Measurements from ENCODE around the gene LRP4. TPM values are rescaled to one million over a fixed set of nuclear protein-coding genes. Genes with fewer than 3 reads are reported as not detected.

LRP4 gene
- polyA plus RNA-seq, 1 donor from 2014 or later, result not detected

DNA sequence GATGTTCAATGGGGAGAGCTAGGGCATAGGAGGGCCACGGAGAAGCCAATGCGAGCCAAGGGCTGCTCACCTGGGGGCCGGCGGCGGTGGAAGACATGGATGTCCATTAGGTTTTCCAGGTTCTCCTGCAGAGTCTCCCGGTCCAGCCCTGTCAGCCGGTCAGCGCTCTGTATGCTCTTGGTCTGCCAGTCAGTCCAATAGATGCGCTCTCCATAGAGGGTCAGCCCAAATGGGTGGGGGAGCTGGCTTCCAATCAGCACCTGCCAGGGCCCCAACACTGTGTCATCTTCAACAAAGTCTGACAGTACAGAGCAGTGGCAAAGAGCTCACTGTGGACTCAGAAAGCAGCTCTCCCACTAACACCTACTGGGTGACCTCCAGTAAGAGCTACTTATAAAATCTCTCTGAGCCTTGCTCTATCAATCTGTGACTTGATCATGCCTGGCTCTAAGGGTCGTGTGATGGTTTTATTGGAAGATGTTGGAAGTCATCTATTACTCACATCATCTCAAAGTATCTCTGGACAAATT is 39.2 kb downstream of the LRP4 start:
- H3K9me2 ChIP-seq (ENCODE audit: insufficient read depth, low read length), result no peaks in the 10 kb centered on the region
- no peak overlapping the region for H2AFZ ChIP-seq (ENCODE audit: low read depth, low read length)
- H4K20me1 ChIP-seq (ENCODE audit: insufficient read depth), result no peaks in the 10 kb centered on the region
- H3F3A ChIP-seq (ENCODE audit: insufficient read depth, low read length, poor library complexity, severe bottlenecking), result no peaks in the 10 kb centered on the region
- no peak overlapping the region for H3K9ac ChIP-seq (ENCODE audit: low read length)
- no peak overlapping the region for H3K4me2 ChIP-seq (ENCODE audit: low read length)
- no peaks in the 10 kb centered on the region for H3K36me3 ChIP-seq (ENCODE audit: insufficient read depth, low read length)
- no peaks in the 10 kb centered on the region for H3K79me2 ChIP-seq (replicated peaks; ENCODE audit: insufficient read depth, low read length)
- H3K4me3 ChIP-seq (ENCODE audit: low read length), result no peak overlapping the region
- H3K27ac ChIP-seq (ENCODE audit: low read length), result no peak overlapping the region
- no peaks in the 10 kb centered on the region for H3K9me3 ChIP-seq (ENCODE audit: low read length)
- no peaks in the 10 kb centered on the region for H3K27me3 ChIP-seq (ENCODE audit: insufficient read depth, low read depth, low read length)
- TF ChIP-seq MXI1 (conservative IDR thresholded peaks at IDR 0.05; ENCODE audit: poor library complexity, severe bottlenecking) (no peak), RAD21 (conservative IDR thresholded peaks at IDR 0.05) (no peak), EZH2 (IDR thresholded peaks at IDR 0.05; ENCODE audit: borderline replicate concordance, insufficient read depth, low read length, poor library complexity, severe bottlenecking) (no peak), POLR2AphosphoS5 (IDR thresholded peaks at IDR 0.05) (no peak), EP300 (conservative IDR thresholded peaks at IDR 0.05; ENCODE audit: poor library complexity, severe bottlenecking) (no peak), TAF1 (IDR thresholded peaks at IDR 0.05; ENCODE audit: low read depth) (no peak), SMC3 (conservative IDR thresholded peaks at IDR 0.05; ENCODE audit: poor library complexity) (no peak)
- TF ChIP-seq, protein P1, sequence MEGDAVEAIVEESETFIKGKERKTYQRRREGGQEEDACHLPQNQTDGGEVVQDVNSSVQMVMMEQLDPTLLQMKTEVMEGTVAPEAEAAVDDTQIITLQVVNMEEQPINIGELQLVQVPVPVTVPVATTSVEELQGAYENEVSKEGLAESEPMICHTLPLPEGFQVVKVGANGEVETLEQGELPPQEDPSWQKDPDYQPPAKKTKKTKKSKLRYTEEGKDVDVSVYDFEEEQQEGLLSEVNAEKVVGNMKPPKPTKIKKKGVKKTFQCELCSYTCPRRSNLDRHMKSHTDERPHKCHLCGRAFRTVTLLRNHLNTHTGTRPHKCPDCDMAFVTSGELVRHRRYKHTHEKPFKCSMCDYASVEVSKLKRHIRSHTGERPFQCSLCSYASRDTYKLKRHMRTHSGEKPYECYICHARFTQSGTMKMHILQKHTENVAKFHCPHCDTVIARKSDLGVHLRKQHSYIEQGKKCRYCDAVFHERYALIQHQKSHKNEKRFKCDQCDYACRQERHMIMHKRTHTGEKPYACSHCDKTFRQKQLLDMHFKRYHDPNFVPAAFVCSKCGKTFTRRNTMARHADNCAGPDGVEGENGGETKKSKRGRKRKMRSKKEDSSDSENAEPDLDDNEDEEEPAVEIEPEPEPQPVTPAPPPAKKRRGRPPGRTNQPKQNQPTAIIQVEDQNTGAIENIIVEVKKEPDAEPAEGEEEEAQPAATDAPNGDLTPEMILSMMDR (IDR thresholded peaks at IDR 0.05; ENCODE audit: poor library complexity, severe bottlenecking), result no peak
- TF ChIP-seq, protein P2, sequence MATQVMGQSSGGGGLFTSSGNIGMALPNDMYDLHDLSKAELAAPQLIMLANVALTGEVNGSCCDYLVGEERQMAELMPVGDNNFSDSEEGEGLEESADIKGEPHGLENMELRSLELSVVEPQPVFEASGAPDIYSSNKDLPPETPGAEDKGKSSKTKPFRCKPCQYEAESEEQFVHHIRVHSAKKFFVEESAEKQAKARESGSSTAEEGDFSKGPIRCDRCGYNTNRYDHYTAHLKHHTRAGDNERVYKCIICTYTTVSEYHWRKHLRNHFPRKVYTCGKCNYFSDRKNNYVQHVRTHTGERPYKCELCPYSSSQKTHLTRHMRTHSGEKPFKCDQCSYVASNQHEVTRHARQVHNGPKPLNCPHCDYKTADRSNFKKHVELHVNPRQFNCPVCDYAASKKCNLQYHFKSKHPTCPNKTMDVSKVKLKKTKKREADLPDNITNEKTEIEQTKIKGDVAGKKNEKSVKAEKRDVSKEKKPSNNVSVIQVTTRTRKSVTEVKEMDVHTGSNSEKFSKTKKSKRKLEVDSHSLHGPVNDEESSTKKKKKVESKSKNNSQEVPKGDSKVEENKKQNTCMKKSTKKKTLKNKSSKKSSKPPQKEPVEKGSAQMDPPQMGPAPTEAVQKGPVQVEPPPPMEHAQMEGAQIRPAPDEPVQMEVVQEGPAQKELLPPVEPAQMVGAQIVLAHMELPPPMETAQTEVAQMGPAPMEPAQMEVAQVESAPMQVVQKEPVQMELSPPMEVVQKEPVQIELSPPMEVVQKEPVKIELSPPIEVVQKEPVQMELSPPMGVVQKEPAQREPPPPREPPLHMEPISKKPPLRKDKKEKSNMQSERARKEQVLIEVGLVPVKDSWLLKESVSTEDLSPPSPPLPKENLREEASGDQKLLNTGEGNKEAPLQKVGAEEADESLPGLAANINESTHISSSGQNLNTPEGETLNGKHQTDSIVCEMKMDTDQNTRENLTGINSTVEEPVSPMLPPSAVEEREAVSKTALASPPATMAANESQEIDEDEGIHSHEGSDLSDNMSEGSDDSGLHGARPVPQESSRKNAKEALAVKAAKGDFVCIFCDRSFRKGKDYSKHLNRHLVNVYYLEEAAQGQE (IDR thresholded peaks at IDR 0.05; ENCODE audit: borderline replicate concordance), result no peak

DNA sequence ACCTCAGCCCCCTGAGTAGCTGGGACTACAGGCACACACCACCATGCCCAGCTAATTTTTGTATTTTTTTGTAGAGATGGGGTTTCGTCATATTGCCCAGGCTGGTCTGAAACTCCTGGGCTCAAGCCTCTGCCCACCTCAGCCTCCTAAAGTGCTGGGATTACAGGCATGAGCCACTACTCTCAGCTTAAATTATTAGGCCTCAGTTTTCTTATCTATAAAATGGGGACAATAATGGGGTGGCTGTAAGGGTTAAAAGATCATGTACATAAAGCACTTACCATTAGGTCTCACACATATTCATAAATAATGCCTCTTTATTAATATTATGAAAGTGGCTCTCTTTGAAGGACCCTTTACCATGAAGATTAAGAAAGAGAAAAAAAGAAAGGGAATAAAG is 40.8 kb downstream of the LRP4 start:
- Histone ChIP-seq H3K79me2 (replicated peaks; ENCODE audit: insufficient read depth, low read length) (no peaks in the 10 kb centered on the region), H2AFZ (ENCODE audit: low read depth, low read length) (no peak overlapping the region), H3K4me3 (ENCODE audit: low read length) (no peak overlapping the region), H3F3A (ENCODE audit: insufficient read depth, low read length, poor library complexity, severe bottlenecking) (no peaks in the 10 kb centered on the region), H4K20me1 (ENCODE audit: insufficient read depth) (no peaks in the 10 kb centered on the region), H3K36me3 (ENCODE audit: insufficient read depth, low read length) (no peaks in the 10 kb centered on the region), H3K9me3 (ENCODE audit: low read length) (no peaks in the 10 kb centered on the region), H3K9ac (ENCODE audit: low read length) (no peak overlapping the region), H3K27me3 (ENCODE audit: insufficient read depth, low read depth, low read length) (no peaks in the 10 kb centered on the region), H3K27ac (ENCODE audit: low read length) (no peak overlapping the region), H3K4me2 (ENCODE audit: low read length) (no peak overlapping the region), H3K9me2 (ENCODE audit: insufficient read depth, low read length) (no peaks in the 10 kb centered on the region)
- TF ChIP-seq RAD21 (conservative IDR thresholded peaks at IDR 0.05) (no peak), MXI1 (conservative IDR thresholded peaks at IDR 0.05; ENCODE audit: poor library complexity, severe bottlenecking) (no peak), EZH2 (IDR thresholded peaks at IDR 0.05; ENCODE audit: borderline replicate concordance, insufficient read depth, low read length, poor library complexity, severe bottlenecking) (no peak), TAF1 (IDR thresholded peaks at IDR 0.05; ENCODE audit: low read depth) (no peak), POLR2AphosphoS5 (IDR thresholded peaks at IDR 0.05) (no peak), EP300 (conservative IDR thresholded peaks at IDR 0.05; ENCODE audit: poor library complexity, severe bottlenecking) (no peak), SMC3 (conservative IDR thresholded peaks at IDR 0.05; ENCODE audit: poor library complexity) (no peak)
- TF ChIP-seq, protein P2 (IDR thresholded peaks at IDR 0.05; ENCODE audit: borderline replicate concordance), result no peak
- TF ChIP-seq, protein P1 (IDR thresholded peaks at IDR 0.05; ENCODE audit: poor library complexity, severe bottlenecking), result no peak
